HG03135 (cell line): Measurements from ENCODE around the gene NTM.
"Not testable (repeated sequence)": the region's sequence is repeated elsewhere in the genome, so short reads cannot be mapped to it uniquely, and the experiment has no call there.

Experiments used
- ATAC-seq: cut with Tn5 transposase; IDR thresholded peaks from one replicate; pipeline ENCODE4 v1.9.1; 2021; ENCODE audit warnings: mild to moderate bottlenecking, moderate library complexity; ENCODE audit not compliant: unreplicated experiment

Gene NTM

DNA sequence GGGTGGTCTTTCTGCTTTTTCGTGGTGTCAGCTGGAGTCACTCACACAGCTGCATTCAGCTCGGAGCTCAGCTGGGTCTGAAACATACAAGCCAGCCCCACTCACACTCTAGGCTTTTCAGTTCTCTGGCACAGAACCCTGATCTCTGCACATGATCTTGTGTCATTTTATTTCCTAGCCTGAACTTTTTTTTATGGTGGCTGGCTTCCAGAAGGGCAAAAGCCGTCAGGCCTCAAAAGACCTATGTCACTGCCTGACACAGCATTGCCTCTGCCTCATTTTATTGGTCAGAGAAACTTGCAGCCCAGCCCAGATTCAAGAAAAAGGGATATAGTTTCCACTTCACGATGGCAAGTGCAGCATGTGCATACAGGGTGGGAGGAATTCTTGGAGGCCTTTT lies 117.8 kb downstream of the NTM start:
- no peak for ATAC-seq

DNA sequence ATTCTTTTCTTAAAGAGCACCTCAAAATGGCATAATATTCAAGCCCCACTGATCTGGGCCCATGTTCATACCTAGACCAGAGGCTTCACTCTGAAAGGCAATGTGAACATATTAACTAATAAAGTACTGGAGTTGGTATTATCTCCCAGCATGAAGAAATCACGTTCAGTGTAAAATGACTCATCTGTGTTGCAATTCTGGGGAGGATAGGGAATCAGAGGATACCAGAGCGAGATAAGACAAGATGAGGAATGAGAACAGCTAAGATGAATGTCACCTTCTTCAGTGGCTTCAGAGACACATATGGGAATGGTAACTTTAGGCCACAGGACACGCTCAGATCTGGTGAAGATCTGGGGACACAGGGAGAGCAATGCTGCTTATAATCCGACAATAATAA lies 121.1 kb downstream of the NTM start:
- no peak for ATAC-seq

DNA sequence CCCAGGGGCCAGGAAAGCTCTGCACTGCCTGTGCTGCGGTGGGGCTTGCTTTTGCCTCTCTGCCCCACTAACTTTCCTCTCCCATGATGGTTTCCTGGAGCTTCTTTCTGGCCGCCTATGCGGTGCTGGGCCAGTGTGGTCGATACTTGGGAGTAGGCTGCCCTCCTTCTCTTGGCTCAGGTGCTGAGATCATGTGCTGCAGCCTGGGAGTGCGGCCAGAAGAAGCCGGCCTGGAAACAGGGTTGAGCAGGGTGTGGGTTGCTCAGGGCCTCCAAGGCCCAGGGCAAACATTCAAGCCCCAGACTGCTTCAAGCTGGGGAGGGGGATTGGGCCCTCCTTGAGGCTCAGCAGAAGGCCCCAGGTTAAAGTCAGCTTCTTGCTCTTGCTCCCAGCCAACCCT lies 125.0 kb downstream of the NTM start:
- ATAC-seq, result no peak

DNA sequence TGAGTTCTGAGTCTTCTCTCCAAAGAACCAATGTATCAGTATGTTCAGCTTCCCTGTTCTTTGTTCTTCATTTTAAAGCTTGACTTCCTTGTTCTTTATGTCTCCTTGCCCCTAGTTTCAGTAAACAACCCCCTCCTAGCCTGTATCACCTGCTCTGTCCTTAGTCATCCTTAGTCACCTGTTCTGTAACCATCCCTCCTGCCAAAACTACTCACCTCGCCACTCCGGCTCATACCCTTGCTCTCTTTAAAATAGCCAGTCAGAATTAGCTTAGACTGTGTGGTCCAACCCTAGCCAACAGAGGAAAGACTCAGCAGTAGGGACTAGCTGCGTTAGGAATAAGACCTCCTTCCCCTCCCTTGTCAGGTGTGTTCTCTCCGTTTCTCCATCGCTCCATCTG lies 127.3 kb downstream of the NTM start:
- ATAC-seq, result not testable (repeated sequence)

DNA sequence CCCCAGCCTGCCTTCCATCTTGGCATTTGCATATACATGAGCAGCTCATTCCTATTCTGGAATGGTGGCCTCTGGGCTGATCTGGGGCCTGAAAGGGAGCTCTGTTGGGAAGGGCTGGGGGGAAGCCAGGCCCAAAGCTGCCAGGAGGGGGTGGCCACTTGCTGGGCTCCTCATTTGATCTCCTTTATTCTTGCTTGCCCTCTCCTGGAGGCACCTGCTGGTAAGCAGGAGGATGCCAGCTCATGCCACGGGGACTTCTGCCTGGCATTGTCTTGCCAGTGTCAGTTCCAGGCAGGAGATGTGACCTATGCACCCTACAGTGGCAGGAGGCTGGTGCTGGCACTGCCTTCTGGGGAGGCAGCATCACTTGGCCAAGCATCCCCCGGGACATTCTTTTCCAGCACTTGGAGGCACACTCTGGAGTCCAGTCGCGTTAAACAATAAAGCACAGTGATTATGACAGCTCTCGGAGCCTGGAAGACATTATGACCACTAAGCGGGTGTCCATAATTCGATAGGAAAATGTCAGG lies 128.3 kb downstream of the NTM start:
- ATAC-seq, result no peak

DNA sequence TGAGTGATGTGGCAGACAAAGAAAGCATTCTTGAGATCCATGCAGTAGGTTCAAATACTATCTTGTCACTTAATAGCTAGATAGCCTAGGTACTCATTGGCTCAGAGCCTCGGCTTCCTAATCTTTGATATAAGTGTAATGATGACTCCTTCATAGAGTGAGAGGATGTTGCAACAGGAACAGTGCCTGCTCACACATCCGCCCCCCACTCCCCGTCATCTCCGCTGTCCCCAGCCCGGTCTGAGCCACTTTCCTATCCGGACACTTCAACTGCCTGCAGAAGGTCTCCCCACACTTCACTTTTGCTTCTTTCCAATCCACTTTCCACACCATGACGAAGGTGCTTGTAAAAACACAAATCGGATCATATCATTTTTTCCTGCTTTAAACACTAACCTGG lies 128.8 kb downstream of the NTM start:
- no peak for ATAC-seq

DNA sequence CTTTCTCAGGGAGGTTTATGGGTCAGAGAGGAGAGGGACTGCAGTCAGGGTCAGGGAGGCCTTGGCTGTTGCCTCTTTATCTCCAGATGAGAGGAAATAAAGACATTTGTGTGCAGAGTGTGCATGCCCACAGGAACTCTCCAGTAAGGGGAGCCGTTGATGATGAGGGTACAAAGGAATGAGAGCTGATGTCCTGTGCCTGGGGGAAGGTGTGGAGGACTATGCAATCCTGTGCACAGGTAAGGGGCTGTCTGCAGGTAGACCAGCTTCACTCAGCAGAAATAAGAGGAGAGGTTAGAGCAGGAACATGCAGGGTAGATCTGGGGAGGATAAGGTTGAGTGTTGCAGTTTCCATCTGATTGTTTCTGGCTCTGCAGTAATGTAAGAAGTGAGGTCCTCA lies 132.6 kb downstream of the NTM start:
- ATAC-seq, result no peak

DNA sequence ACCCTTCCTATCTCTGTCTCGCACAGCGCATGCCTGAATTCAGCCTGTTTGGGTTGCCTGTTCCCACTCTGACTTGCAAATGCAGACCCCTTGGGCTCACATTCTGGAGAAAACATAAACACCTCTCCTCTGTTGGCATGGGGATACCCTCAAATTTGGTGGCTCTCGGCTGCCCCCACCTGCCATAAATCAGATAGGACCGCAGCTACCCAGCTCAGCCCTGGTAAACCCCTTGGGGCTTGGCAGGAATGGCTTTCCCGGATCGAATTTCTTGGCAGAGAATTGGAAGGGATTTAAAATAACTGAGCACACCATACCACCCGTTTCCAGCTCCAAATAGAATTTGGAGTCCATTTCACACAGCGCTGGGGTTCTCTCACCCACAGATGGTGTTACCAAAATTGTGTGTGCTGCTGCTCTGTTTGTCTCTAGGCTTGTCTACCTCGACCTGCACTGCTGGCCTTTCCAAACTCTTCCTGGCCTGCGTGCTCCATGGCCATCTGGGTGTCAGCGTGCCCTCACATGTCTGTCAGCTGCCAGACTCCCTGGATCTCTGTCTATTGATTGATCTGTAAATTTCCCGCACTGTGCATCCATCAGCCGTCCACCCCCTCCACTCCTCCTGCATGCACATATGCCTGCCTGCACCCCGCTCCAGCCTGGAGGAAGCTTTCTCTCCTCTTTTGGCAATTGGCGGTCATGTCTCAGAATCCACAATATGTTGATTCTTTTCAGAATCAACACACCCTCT lies 134.0 kb downstream of the NTM start:
- ATAC-seq, result no peak

DNA sequence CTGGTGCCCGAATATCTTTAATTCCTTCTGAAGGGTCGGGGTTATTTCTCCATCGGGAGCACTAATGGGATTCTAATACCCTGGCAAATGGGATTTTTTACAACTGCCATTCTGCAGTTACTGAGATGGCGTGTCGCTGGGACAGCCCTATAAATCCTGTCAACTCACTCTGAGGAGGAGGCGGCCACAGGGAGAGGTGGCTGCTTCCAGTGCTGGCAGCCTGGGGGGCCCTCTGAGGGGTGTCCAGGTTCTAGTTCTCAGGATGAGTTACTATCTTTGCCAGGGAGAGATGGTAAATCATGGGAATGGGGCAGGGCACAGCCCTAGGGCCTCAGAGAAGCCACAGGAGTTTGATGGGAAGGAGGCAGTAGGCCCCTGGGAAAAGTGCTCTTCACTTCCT lies 135.9 kb downstream of the NTM start:
- ATAC-seq, result no peak

DNA sequence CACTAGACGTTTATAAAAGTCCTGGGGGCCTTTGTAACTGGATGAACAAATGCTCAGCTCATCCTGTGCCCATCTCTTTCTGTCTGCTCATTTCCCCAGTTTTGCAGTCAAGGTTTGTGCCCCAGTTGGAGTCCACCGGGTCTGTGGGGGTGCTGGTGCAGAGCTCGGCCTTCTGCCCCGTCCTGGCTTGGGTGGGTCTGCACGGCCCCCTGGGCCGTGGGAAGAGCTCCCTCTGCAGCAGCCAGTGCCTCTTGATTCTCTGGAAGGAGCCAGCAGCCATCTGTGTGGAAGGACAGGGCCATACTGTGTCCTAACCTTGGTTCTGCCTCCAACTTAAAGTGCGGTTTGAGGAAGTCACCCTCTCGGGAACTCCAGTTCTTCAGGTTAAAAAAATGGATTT lies 140.2 kb downstream of the NTM start:
- no peak for ATAC-seq

DNA sequence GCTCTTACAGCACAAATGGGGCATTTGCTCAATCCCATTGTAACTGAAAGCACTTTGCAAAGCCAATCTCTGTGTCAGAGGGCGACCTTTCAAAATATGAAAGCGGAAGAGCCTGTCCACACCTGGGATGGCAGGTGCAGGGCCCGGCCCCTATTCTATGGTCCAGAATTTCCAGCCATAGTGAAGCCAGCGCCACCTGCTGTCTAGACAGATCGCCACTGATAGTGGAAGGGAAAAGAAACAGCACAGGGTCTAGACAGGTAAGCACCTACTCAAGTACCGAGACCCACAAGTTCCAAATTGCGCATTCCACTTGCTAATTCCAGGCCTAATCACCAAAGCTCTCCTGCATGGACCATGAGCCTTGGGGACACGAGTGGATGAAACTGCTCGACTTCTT lies 141.4 kb downstream of the NTM start:
- ATAC-seq, result no peak

DNA sequence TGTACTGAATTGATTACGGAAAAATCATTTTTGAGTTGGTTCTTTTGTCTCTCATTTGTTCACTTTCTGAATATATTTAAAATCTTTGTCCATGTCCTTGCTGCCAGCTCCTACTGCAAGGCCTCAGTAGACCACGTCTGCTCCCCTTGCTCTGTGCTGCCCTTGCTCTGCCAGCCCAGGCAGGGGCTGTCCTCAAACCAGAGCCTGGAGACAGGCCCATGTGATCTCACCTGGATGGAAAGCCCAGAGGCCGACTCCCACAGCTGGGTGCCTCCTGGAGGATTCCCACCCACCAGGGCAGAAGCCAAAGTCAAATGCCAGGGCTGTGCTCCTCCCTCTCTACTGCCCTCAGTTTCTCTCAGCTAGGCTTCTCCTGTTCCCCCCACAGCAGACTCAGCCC lies 141.8 kb downstream of the NTM start:
- no peak for ATAC-seq

DNA sequence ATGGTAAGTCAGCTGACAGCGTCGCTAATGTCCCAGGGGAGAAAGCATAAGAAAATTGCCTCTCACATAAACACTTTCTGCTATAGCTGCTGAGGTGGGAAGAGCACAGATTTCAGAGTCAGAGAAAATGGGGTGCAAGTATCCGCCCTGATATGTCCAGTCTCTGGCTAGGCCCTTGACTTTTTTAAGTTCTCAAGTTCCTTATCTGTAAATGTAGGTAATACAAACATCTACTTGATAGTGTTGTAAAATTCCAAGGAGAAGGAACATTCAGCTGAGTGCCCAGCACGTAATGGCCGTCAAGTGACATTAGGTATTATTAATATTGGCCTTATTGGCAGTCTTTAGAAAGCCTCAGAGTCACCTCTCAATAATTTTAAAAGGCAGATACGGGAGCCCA lies 143.6 kb downstream of the NTM start:
- no peak for ATAC-seq

DNA sequence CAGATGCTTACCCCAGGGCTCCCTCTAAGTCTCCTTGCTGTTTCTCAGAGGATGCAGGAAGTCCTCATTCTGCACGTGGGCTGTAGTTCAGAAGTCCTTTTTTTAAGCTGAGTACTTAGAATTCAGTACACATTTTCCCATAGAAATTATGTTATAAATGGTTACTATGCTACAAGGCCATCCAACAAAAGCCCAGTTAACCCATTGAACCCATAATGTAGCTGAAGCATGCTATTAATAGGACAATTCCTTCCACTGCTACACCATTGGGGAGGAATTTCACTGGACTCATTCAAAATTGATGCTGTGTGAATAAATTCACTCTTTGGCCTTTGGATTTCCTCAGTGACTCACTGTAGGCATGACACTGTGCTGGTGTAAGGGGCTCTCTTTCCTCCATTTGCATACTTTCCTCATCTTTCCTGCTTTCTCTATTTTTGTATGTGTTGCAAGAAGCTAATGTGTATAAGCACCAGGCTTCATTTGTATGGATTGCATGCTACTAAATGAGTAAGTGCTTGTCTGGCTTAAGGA lies 148.0 kb downstream of the NTM start:
- ATAC-seq, result no peak

DNA sequence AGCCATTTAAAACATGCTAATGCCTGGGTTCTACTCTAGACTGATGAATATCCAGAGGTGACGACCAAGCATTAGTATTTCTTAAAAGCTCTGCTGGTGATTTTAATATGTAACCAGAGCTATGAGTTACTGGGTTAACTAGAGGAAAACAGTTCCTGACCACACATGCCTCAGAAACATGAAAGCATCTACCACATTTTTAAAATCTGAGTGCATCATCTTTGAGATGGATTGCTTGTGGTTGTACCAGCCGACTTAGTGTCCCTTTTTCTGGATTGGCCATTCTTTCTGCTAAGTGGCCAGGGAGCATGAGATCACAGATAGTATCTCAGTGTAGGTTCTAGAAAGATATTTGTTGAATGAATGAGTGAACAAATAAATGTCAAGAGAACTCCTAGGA lies 152.4 kb downstream of the NTM start:
- ATAC-seq, result no peak

DNA sequence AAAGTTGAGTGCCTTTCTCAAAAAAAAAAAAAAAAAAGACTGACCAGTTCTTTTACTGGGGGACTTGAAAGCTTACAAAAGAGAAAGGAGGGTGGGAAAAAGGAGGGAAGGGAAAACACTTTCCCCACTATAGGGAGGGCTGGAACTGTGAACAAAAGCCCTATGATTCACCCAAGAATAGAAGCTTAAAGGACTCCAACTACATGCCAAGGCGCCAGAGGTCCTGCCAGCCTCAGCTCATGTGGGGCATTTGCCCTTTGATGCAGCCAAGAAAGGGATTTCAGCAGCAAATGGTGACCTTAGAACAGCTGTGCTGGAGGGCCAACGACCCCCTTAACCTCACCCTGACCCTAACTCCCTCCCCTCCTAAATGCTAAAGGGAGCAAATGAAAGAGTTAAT lies 160.0 kb downstream of the NTM start:
- no peak for ATAC-seq

DNA sequence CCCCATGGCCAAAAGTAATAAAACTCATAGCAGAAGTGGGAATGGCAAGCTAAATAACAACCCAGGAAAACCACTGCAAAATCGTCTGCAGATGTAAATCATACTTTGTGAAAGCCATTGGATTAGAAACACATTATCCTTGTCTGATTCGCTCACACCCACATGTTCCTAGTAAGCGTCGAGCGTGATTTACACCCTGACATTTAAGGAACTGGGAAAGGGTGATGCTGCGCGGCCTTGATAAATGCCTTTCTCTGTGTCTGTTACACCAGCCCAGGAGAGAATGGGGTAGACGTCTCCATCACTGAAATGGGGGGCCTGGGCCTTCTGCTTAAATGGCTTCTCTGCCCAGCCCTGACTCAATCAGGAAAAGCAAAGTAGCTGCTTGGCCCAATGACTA lies 162.7 kb downstream of the NTM start:
- ATAC-seq, result no peak

DNA sequence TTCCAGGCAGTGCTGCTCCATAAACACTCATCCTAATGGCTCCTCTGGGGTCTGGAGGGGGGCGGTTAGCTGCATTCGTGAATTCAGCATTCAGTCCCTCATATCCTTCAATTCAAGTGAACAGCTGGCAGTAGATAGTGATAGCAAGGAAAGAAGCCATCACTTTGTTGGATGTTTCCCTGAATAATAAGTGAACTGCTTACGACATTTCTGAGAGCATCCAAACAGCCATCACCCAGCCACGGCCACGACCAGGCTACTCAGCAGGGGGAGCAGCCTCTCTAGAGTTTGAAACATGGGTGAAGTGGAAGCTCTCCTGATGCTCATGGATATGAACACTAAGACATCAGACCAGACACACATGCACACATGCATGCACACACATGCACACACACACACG lies 163.6 kb downstream of the NTM start:
- ATAC-seq, result no peak

DNA sequence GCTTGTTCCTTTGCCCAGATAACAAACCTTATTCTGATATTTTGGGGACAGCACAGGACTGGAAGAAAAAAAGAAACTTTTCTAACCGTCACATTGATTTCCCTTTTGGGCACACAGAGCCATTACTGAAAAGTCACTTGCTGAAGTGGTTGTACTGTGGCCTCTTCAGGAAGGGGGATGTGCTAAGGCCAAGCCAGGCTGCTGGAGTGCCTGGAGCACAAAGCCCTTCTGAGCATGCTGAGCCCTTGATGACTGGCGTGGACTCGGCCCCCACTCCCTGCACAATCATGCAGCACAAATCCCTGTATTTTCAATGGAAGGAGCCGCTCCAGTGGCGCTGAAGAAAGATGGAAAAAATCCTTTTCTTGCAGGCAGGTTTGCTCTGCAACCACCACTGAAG lies 164.2 kb downstream of the NTM start:
- ATAC-seq, result no peak

DNA sequence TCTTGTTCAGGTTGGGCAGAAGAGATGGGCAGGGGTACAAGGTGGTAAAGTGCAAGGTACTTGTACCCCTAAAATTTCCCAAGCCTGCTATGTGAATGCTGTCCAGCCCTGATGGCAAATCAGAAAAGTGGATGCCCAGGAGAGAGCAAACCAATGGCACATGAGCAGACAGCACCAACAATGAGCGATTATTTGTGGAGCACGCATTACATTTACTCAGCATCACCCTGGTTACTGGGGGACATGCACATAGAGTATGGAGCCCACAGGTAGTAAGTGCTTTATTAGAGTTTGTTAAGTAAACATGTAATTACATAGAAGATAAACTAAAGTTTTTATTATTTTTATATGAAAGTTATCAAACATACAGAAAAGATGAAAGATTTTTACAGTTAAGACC lies 165.7 kb downstream of the NTM start:
- ATAC-seq, result no peak

DNA sequence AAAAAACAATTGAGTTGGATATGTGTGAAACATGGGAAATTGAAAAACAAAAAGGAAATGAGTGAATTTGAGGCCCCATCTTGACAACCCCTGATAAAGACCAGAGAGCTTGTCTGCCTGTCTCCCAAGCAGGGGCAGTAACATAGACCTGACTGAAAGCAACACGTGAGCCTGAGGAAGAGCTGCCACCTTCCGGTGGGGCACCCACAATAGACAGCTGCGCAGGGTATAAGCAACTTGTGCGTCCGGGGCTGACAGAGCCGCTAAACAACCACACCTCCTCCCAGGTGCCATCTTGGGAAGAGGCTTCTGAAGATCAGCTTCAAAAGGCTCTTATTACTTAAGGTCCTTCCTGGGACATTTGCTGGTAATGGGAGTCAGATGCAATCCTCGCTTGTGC lies 166.8 kb downstream of the NTM start:
- ATAC-seq, result no peak

DNA sequence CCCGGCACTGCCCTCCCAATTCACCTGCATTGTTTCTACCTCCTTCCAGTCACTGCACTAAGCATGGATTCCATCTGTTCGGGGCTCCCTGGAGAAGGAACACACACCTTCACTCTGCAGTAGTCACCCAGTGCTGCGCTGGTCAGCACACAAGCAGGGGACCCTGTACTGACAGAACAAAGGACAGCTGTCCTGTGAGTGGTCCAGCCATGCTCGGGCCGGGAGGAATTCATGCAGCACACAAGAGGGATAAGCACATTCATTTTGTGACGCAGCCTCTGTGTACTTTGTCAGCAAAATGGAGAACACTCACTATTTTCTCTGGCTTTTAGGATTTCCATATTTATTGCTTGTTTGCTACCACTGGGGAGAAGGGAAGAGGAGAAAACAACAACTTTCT lies 167.3 kb downstream of the NTM start:
- no peak for ATAC-seq

DNA sequence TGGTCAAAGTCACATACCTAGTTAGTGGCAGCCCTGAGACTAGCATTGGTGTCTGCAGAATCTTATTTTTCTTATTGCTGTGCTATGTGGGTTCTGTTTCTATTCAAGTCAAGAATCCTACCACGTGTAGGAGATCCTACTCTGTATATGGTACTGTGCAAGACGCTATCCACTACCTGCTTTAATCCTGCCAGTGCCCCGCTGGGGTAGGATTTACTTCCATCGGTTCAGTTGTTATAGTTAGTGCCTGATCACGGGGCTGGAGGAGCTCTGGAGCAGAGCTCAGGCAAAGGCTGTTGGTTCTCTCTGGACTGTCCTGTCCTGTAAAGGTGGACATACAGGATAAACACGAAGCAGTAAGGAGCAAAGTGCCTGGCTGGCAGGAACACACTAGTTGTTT lies 167.9 kb downstream of the NTM start:
- ATAC-seq, result no peak
